SK-N-MC (cell line): ENCODE data around the gene BCDIN3D.

Source experiments
- EZH2 ChIP-seq: fragments of 200-600 bp; sonication (generic); IDR thresholded peaks from one replicate; pipeline ENCODE4 v1.6.1; 2017; ENCODE audit warnings: antibody characterized with exemption
- FOXP2 ChIP-seq: optimal IDR thresholded peaks from 2 replicates; pipeline ENCODE3; 2011; ENCODE audit warnings: mild to moderate bottlenecking, moderate library complexity; ENCODE audit not compliant: insufficient read depth; ENCODE audit errors: extremely low read length, control extremely low read depth
- POLR2AphosphoS5 ChIP-seq: IDR thresholded peaks from 2 replicates; pipeline ENCODE4 v1.6.1; 2012; ENCODE audit warnings: mild to moderate bottlenecking, low read depth, low read length, borderline replicate concordance

DNA sequence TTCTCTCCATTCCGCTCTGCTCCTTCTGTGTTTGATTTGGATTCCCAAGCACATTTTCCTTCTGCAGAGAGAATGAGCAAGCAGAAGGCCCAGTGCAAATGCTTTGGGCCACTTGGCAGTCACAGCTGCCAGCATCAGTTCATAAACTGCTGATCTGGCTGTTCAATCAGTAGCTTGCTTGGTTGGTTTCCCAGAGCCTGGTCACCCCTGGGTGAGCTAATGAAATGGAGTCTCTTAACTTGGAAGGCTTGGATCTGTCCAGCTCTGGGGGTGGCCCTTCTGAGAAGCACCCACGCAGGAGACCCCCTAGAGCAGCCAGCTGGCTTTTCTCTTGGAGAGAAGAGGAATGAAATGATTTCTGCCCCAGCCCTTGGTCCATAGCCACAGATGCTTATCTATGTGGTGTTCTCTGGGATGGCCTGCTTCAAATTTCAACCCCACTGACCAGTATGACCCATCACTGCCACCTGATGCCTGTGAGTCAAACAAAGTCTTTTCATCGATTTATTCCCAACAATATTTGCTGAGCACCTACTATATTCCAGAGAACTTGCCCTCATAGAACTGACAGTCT lies 30.5 kb upstream of the BCDIN3D start:
- TF ChIP-seq EZH2, result no peak
- TF ChIP-seq POLR2AphosphoS5, result no peak
- TF ChIP-seq FOXP2, result no peak
